Left lobe of liver (tissue), 2 donors: ENCODE results near the gene COX6B2. TPM values are rescaled to one million over a fixed set of nuclear protein-coding genes. Genes with fewer than 3 reads are reported as not detected.
A peak's percentile ranks its signal among the peaks of the same experiment; 100 is the strongest.

Experiments used
- ATAC-seq: fragments of 200-7000 bp; cut with Tn5 transposase; one replicate; pipeline ENCODE4 v1.9.1; 2020; ENCODE audit warnings: mild to moderate bottlenecking, moderate library complexity
- DNase-seq: peaks from one replicate; pipeline ENCODE4 v3.0.0-alpha.2; 2020; ENCODE audit warnings: low spot score
- total RNA-seq: library from RNA; stranded (reverse); gene quantifications from one replicate; pipeline ENCODE4 v1.2.1, GENCODE V29; 2021
- donor health status: DM: no; HTN: no; CAD: no; lungs with moderate emphysema.
- donor health status: DM: no; HTN: yes; CAD: no.

Gene COX6B2
- total RNA-seq, 1 donor from 2014 or later: not detected

DNA sequence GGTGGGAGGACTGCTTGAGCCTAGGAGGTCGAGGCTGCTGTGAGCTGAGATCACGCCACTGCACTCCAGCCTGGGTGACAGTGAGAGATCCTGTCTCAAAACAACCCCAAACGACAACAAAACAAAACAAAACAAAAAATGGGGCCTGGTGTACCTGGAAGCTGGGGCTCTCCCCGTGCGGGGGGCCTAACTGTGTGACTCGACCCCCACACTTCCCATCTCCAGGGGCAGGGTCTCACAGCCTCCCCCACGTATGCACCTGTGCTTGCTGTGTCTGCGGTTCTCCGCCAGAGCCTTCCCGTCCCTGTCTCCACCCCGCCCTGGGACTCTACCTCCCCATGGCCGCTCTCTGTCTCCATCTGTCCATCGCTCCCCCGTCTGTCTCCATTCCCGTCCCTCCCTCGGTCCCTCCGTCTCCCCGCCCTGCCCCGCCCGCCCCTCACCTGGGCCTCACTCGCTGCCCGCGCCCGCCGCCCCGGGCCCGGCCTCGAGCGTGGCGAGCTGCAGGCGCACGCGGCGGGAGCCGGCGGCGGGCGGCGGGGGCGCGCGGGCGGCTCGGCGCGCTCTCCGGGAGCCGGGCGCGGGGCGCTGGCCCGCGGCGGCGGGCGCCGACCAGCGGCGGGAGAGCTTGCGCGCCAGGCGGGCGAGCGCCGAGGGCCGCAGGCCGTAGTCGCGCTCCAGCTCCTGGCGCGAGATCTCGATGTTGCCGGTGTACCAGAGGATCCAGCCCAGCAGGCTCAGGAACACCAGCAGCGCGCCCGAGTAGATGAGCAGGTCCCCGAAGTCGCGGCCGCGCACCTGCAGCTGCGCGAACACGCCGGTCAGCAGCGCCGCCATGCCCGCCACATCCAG lies 29.0 kb upstream of the COX6B2 start:
- ATAC-seq (peak; percentile 21), DNase-seq (no peak)

DNA sequence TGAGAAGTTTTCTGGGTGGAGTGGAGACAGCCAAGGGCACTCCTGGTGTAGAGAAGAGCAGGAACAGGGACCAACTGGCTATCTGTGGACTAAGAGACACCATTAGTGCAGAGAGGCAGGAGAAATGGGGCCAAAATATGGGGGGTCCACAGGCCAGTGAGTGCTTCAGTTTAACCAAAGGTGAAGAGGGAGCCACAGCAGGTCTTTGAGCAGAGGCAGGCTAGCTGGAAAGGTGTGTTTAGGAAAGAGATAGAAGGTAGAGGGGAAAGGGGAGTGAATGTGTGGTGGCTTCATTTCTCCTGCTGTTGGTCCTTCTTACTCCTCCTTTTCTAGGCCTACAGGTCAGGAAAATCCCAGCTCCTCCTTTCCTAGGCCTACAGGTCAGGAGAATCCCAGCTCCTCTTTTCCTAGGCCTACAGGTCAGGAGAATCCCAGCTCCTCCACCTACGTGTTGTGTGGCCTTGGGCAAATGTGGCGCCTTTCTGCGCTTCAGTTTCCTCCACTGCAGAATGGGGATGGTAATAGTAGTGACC lies 28.1 kb upstream of the COX6B2 start:
- DNase-seq: no peak
- no peak for ATAC-seq

DNA sequence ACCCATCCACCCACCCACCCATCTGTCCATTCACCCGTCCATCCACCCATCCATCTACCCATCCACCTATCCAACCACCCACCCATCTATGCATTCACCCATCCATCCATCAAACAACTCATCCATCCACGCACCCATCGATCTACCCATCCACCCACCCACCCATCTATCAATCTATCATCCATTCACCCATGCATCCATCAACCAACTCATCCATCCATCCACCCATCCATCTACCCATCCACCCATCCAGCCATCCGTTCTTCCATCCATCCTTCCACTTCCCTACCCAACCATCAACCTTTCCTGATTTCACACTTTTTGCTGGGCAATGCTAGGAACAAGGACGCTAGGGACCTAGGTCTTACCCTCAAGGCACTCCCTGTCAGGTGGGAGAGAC lies 27.5 kb upstream of the COX6B2 start:
- DNase-seq: no peak
- no peak for ATAC-seq

DNA sequence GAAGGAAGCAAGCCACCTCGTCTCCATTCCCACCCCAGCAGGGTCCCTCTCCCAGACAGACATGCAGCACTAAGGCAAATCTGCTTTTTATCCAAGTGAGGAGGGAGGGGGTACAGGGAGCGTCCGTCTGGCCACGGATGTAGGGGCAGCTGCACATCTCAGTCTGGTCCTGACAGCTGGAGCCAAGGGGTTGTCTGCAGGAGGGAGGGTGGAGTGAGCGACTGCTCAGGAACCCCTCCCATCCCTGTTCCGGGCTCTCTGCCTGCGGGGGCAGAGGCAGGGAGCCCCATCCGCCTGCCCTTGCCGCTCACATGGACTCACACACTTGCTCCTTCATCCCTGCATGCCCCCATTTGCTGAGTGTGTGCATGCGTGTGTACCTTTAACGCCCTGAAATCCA lies 24.7 kb upstream of the COX6B2 start:
- DNase-seq (no peak), ATAC-seq (no peak)

DNA sequence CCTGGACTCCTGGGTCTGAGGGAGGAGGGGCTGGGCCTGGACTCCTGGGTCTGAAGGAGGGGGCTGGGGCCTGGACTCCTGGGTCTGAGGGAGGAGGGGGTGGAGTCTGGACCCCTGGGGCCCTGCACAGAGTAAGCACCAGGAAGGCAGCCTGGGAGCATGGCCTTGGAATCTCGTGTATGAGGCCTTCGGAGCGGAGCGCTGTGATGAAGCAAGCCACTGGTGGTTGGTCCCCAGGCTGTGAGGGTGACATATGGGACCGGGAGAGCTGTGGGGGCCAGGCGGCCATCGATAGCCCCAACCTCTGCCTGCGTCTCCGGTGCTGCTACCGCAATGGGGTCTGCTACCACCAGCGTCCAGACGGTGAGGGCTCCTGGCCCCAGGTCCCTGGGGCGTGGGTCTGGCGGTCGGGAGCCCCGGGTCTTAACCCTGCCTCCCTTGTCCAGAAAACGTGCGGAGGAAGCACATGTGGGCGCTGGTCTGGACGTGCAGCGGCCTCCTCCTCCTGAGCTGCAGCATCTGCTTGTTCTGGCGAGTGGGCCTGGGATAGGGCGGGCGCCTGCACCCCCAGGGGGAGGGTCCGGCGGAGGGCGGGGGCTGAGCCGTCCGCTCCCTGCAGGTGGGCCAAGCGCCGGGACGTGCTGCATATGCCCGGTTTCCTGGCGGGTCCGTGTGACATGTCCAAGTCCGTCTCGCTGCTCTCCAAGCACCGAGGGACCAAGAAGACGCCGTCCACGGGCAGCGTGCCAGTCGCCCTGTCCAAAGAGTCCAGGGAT lies 23.0 kb upstream of the COX6B2 start:
- DNase-seq (no peak), ATAC-seq (peak; percentile 18)

DNA sequence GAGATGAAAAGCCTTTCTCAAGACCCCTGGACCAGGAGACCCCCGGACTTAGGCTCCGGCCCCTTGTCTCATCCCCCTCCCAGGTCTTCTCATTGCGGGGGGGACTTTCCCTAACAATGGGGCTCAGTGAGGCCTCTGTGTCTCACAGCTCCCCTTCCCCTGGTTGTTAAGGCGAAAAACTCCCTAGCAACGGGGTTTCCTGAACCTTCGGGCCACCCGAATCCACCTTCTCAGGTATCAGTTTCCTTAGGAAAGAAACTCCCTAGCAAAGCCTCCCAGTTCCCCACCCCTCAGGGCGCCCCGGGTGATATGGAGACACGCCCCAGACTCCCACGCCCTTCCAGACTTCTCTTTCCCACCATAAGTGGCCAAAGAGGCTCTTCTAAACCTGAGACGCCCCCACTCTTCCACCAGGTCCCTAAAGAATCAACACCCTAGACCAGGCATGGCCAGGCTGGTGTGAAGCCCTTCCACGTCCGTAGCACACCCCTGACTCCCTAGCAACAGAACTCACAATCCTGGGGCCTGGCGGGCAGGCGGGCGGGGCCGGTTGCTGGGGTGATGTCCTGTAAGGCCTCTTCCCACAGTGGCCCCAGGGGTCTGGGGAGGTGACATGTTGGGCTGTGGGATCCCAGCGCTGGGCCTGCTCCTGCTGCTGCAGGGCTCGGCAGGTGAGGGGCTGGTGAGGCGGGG lies 21.9 kb upstream of the COX6B2 start, which contains the start of gene TMEM190:
Gene TMEM190, plus strand, starts transcription at position 586 of the 693 bp plus-strand sequence. Its CDS starts 28 bp downstream, at position 614.
- DNase-seq (no peak), ATAC-seq (peak; percentile 10)

DNA sequence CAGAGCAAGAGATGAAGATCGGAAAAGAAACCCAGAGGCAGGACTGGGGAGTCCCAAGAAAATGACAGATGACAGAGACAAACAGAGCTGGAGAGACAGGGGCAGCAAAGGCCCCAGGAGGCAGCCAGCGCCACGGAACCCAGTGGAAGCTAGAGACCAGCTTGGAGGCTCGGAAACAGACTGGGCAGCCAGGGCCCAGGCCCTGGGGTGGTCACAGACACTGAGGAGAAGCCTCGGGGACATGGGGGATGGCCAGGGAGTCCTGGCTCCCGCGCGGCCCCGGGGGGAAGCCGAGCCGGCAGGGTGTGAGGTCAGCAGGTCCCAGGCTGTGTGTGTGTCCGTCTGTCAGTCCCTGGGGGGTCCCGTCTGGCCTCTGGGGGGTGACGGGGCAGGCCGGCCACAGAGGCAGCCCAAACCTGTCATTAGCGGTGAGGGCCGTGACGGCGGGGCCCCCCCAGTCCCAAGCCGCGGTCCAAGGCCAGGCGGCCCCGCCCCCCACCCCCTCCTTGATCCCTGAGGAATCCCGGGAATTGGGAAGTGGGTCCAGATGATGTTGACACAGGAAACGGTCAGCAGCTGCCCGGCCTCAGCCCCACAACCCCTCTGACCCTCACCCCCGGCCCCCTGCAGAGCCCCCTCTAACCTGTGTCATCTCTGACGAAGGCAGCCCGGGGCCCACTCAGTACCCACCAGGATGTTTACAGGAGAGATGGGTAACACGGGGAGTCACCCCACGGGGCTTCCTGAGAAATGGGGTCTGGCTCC lies 19.7 kb upstream of the COX6B2 start:
- ATAC-seq (no peak), DNase-seq (no peak)

DNA sequence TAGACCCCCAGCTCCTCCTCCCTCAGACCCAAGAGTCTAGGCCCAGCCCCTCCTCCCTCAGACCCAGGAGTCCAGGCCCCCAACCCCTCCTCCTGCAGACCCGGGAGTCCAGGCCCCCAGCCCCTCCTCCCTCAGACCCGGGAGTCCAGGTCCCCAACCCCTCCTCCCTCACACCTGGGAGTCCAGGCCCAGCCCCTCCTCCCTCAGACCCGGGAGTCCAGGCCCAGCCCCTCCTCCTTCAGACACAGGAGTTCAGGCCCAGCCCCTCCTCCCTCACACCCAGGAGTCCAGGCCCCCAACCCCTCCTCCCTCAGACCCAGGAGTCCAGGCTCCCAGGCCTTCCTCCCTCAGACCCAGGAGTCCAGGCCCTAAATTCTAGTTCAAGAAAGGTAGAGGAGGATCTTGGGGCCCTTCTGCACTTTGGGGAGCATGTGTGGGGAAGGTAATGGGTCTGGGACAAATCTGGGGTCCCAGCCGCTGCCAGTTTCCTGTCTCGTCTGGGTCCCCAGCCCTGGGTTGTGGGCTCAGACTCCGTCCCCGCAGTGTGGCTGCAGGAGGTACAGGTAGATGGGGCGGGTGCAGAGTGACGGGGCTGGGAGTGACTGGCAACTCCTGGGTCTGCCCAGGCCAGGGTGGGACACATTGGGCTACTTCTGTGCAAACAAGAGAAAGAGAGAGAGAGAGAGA lies 18.9 kb upstream of the COX6B2 start:
- ATAC-seq (no peak), DNase-seq (no peak)

DNA sequence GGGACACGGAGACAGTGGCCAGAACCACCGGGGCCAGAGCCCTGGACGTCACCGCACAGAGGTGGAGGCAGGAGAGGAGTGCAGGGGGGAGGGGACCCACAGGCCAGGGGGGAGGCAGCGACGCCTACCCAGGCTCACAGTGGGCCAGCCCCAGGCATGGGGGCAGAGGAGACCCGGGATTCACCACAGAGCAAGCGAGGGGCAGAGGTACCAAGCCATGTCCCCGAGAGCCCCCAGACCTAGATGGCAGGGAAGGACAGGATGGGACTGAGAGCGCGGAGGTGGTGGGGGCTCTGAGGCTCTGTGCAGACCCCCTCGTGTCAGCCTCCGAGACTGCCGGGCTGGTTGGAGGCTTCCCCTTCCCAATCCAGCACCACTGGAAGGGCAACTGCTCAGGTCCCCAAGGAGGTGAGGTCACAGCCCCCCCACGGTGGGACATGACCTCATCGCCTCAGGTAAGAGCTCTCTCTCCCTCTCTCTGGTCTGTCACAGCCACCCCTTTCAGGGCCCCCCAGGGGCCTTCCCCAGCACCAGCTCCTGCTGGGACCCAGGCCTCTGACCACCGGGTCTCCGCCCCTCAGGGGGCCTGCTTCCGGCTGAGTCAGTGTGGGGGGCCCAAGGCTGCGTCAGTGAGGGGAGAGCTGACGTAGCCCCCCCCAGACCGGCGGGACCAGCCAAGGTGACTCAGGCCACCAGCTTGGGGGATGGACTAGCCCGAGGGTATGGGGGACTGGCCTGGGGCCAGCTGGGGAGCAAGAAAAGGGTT lies 18.0 kb upstream of the COX6B2 start:
- DNase-seq: no peak
- ATAC-seq: no peak

DNA sequence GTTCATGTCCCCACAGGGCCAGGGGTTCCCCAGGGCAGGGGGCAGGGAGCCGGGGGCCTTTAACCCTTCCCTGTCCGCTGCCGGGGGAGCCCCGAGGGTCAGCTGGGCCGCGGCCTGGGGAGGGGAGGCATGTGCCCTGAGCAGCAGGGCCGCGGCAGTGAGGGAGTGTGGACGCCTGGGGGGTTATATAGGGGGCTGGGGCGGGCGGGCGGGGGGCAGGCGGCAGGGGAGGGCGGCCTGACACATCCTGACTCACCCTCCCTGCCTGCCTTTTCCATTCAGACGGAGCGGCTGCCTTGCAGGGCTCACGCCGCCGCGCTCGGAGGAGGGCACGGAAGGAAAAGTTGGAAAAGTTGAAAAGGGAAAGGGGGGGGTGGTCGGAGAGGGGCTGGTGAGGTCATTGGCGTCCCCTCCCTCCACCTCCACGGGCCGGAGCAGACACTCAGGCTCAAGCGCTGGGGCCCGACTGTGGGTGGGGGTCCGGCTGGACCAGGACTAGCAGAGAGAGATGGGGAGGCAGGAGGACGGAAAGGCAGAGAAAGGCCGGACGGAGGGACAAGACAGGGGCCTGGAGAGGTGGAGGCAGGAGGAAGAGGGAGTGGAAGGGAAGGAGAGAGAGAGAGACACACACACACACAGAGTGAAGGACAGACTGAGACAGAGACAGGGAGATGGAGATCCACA lies 15.9 kb upstream of the COX6B2 start, which contains the start of gene IL11:
Gene IL11, minus strand, starts transcription at position 159 of the 684 bp plus-strand sequence. Its CDS starts 153 bp downstream, at position 6.
- DNase-seq (no peak), ATAC-seq (no peak)

DNA sequence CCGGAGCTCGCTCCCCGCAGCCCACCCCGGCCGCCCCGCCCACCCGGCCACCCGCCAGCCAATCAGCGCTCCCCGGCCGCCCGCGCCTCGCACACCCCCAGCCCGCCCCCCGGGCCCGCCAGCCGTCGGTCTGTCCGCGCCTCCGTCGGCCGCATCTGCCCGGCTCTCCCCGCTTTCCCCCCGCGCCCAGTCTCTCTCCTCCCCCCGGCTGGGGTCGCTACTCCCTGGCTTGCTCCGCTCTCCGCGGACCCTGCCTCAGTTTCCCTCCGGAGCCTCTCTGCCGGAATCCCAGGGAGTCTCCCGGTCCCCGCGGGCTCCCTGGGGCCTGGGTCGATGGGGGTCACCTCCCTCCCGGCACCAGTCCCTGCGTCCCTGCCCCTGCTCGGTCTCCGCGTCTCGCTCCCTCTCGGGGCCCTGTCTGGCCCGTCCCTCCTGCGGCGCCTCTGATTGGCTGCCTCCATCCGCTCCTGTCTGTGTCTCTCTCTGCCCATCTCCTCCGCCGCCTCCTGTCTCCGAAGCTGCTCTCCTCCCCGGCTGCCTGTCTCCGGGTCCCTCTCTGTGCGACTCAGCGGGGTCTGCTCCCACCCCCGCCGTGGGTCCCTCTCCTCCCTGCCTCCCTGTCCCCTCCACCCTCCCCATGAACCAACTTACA lies 15.3 kb upstream of the COX6B2 start:
- ATAC-seq (no peak), DNase-seq (no peak)

DNA sequence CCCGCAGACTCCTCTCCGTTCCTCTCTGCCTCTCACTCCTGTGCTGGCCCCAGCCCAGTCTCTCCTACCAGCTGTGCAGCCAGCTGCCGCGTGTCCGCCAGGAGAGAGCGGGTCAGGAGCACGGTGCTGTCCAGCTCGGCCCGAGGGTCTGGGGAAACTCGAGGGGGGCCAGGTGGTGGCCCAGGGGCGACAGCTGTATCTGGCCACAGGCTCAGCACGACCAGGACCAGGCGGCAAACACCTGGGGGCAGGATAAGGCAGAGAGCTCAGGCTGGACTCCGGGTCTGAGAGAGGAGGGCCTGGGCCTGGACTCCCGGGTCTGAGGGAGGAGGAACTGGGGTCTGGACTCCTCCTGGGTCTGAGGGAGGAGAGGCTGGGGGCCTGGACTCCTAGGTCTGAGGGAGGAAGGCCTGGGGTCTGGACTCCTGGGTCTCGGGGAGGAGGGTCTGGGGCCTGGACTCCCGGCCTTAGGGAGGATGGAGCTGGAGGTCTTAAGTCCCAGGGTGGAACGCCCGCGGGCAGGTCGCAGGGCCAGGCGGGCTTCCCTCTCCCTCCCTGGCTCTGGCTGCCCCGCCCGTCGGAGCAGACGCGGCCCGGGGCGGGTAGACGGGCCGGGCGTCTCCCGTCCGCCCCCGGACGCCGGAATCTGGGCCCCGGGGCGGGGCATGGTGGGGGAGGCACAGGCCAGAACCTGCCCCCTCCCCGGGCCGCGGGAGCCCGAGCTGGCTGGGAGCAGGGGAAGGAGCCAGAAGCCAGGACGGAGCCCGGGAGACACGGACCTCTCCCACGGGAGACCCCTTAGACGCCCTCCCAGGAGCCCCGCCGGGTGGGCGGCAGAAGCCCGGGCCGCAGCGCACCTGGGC lies 14.4 kb upstream of the COX6B2 start:
- peak; percentile 49 for ATAC-seq
- DNase-seq: no peak

DNA sequence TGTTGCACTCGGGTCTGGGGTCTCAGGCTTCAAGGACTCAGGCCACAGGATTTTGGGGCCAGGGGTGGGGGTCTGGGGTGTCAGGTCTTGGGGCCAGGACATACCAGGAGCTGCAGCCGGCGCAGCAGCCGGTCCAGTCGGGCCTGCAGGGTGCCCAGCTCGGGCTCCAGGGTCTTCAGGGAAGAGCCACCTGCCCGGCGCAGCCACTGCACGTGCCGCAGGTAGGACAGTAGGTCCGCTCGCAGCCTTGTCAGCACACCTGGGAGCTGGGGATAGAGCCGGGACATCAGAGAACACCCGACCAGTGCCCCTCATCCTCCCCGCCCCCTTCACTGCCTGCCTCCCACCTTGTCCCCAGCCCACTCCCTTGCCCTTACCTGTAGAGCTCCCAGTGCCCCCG lies 13.6 kb upstream of the COX6B2 start:
- ATAC-seq: no peak
- DNase-seq: no peak

DNA sequence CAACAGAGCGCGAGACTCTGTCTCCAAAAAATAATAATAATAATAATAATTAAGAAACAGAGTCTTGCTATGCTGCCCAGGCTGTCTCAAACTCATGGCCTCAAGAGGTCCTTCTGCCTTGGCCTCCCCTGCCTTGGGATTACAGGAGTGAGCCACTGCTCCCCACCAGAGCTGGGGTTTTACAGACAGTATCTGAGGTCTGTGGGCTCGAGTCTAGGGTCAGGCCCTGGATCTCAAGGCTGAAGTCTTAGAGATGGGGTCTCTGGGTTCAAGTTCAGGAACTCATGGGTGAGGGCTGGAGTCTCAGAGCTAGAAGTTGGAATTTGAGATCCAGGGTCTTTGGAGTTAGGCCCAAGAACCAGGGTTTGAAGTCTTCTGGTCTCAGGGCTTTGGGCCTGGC lies 12.3 kb upstream of the COX6B2 start:
- no peak for DNase-seq

DNA sequence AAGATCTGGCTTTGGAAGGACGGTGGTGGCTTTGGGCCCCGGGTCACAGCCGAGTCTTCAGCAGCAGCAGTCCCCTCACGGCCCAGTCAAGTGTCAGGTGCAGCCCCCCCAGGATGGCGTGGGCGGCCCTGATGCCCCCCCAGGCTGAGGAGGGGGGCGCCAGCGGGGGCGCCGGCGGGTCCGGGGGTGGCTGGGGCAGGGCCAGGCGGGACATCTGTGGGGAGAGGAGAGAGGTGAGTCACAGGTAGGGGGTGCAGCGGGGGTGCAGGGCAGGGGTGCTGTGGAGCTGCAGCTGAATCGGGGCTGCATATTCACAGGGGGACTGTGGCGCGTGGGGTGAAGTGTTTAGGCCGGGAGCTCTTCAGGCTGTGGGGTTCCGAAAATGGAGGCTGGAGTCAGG lies 11.4 kb upstream of the COX6B2 start:
- no peak for ATAC-seq
- no peak for DNase-seq

More for the DNA sequence above, 12.3 kb upstream of the COX6B2 start:
- ATAC-seq: no peak

DNA sequence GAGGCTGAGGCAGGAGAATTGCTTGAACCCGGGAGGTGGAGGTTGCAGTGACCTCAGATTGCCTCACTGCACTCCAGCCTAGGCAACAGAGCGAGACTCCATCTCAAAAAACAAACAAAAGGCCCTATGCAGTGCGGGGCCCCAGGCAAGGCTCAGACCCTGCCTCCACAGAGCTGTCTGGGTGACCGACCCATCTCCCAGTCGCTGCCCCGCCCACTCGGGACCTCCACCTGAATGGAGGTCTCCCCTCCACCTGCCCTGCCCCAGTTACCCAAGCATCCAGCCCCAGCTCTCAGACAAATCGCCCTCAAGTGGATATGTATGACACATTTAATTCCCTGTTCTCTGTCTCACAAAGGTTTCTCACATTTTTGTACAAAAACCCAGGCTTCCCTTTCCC lies 10.7 kb upstream of the COX6B2 start:
- DNase-seq: no peak
- no peak for ATAC-seq
